ENCODE results near the gene NFIA.

The NFIA gene

GRCh38 chr1:61182049-61182448 lies 99.7 kb downstream of the NFIA start:
- H2AFZ ChIP-seq (ENCODE audit: insufficient read depth, low read length, poor library complexity), result no peak overlapping the region
- H2BK5ac ChIP-seq (ENCODE audit: low read depth, low read length, poor library complexity), result no peak overlapping the region
- H2BK120ac ChIP-seq (ENCODE audit: insufficient read depth, low read length, poor library complexity), result no peak overlapping the region
- DNase-seq, result no peak
- H3K4me1 ChIP-seq (ENCODE audit: control insufficient read depth in 1 of 2, insufficient read depth in 2 of 2, low read length in 2 of 2), result no peaks in the 10 kb centered on the region
- no peak overlapping the region for H3K9ac ChIP-seq (ENCODE audit: low read length)
- no peak overlapping the region for H3K4me2 ChIP-seq (ENCODE audit: low read length)
- no peak overlapping the region for H3K4me3 ChIP-seq (ENCODE audit: low read depth, low read length)
- H3K79me1 ChIP-seq (ENCODE audit: low read length), result no peaks in the 10 kb centered on the region
- no CpG with 5 or more reads among the region's 2 CpGs for WGBS (ENCODE audit: extremely low coverage, insufficient coverage, insufficient read length)
- no peak overlapping the region for H3K18ac ChIP-seq (ENCODE audit: low read length)
- no peak overlapping the region for H3K4ac ChIP-seq (ENCODE audit: low read depth, low read length)
- H3K79me2 ChIP-seq (ENCODE audit: control insufficient read depth, insufficient read depth, low read length, poor library complexity), result no peaks in the 10 kb centered on the region
- no peak overlapping the region for H3K23ac ChIP-seq (ENCODE audit: low read length)
- no peak overlapping the region for H2BK12ac ChIP-seq (ENCODE audit: low read length)
- no peaks in the 10 kb centered on the region for H3K36me3 ChIP-seq (ENCODE audit: control insufficient read depth in 1 of 2, insufficient read depth in 2 of 2, low read length in 2 of 2)
- H4K91ac ChIP-seq (ENCODE audit: low read depth, low read length), result no peak overlapping the region
- no peak overlapping the region for H2AK5ac ChIP-seq (ENCODE audit: low read length)
- H4K8ac ChIP-seq (ENCODE audit: low read depth, low read length), result no peak overlapping the region
- H3K9me3 ChIP-seq (ENCODE audit: insufficient read depth, low read depth, low read length), result no peaks in the 10 kb centered on the region
- no peak overlapping the region for H4K12ac ChIP-seq (ENCODE audit: low read depth, low read length)
- no peak overlapping the region for H3K27ac ChIP-seq (ENCODE audit: low read depth, low read length)
- no peaks in the 10 kb centered on the region for H3K27me3 ChIP-seq (ENCODE audit: insufficient read depth, low read length)
- no peak overlapping the region for H3K14ac ChIP-seq (ENCODE audit: low read length)

GRCh38 chr1:61182480-61182879 lies 100.1 kb downstream of the NFIA start:
- Histone ChIP-seq H2BK12ac (ENCODE audit: low read length) (no peak overlapping the region), H2BK120ac (ENCODE audit: insufficient read depth, low read length, poor library complexity) (no peak overlapping the region), H3K4me1 (ENCODE audit: control insufficient read depth in 1 of 2, insufficient read depth in 2 of 2, low read length in 2 of 2) (no peaks in the 10 kb centered on the region), H3K79me2 (ENCODE audit: control insufficient read depth, insufficient read depth, low read length, poor library complexity) (no peaks in the 10 kb centered on the region), H4K12ac (ENCODE audit: low read depth, low read length) (no peak overlapping the region), H2AFZ (ENCODE audit: insufficient read depth, low read length, poor library complexity) (no peak overlapping the region), H3K27me3 (ENCODE audit: insufficient read depth, low read length) (no peaks in the 10 kb centered on the region), H2BK5ac (ENCODE audit: low read depth, low read length, poor library complexity) (no peak overlapping the region), H3K23ac (ENCODE audit: low read length) (no peak overlapping the region), H4K91ac (ENCODE audit: low read depth, low read length) (no peak overlapping the region), H4K8ac (ENCODE audit: low read depth, low read length) (no peak overlapping the region), H3K79me1 (ENCODE audit: low read length) (no peaks in the 10 kb centered on the region), H3K9ac (ENCODE audit: low read length) (no peak overlapping the region), H2AK5ac (ENCODE audit: low read length) (no peak overlapping the region), H3K36me3 (ENCODE audit: control insufficient read depth in 1 of 2, insufficient read depth in 2 of 2, low read length in 2 of 2) (no peaks in the 10 kb centered on the region), H3K9me3 (ENCODE audit: insufficient read depth, low read depth, low read length) (no peaks in the 10 kb centered on the region), H3K4me2 (ENCODE audit: low read length) (no peak overlapping the region), H3K14ac (ENCODE audit: low read length) (no peak overlapping the region), H3K4ac (ENCODE audit: low read depth, low read length) (no peak overlapping the region), H3K18ac (ENCODE audit: low read length) (no peak overlapping the region), H3K4me3 (ENCODE audit: low read depth, low read length) (no peak overlapping the region), H3K27ac (ENCODE audit: low read depth, low read length) (no peak overlapping the region)
- DNase-seq, result no peak
- WGBS (ENCODE audit: extremely low coverage, insufficient coverage, insufficient read length), result no CpG with 5 or more reads among the region's 3 CpGs

- H2BK5ac ChIP-seq (ENCODE audit: low read depth, low read length, poor library complexity), result no peak overlapping the region
- H2BK12ac ChIP-seq (ENCODE audit: low read length), result no peak overlapping the region
- H2BK120ac ChIP-seq (ENCODE audit: insufficient read depth, low read length, poor library complexity), result no peak overlapping the region
- H3K36me3 ChIP-seq (ENCODE audit: control insufficient read depth in 1 of 2, insufficient read depth in 2 of 2, low read length in 2 of 2), result no peaks in the 10 kb centered on the region
- no peak overlapping the region for H4K91ac ChIP-seq (ENCODE audit: low read depth, low read length)
- H3K4ac ChIP-seq (ENCODE audit: low read depth, low read length), result no peak overlapping the region
- no peak overlapping the region for H3K14ac ChIP-seq (ENCODE audit: low read length)
- no peaks in the 10 kb centered on the region for H3K9me3 ChIP-seq (ENCODE audit: insufficient read depth, low read depth, low read length)
- no peak overlapping the region for H3K23ac ChIP-seq (ENCODE audit: low read length)
- no peak overlapping the region for H2AFZ ChIP-seq (ENCODE audit: insufficient read depth, low read length, poor library complexity)
- H2AK5ac ChIP-seq (ENCODE audit: low read length), result no peak overlapping the region
- H3K27ac ChIP-seq (ENCODE audit: low read depth, low read length), result no peak overlapping the region
- H3K4me1 ChIP-seq (ENCODE audit: control insufficient read depth in 1 of 2, insufficient read depth in 2 of 2, low read length in 2 of 2), result no peaks in the 10 kb centered on the region
- H3K18ac ChIP-seq (ENCODE audit: low read length), result no peak overlapping the region
- no peak overlapping the region for H3K4me3 ChIP-seq (ENCODE audit: low read depth, low read length)
- H4K12ac ChIP-seq (ENCODE audit: low read depth, low read length), result no peak overlapping the region
- H4K8ac ChIP-seq (ENCODE audit: low read depth, low read length), result no peak overlapping the region
- no peak overlapping the region for H3K9ac ChIP-seq (ENCODE audit: low read length)
- no CpG with 5 or more reads among the region's 9 CpGs for WGBS (ENCODE audit: extremely low coverage, insufficient coverage, insufficient read length)
- no peaks in the 10 kb centered on the region for H3K79me2 ChIP-seq (ENCODE audit: control insufficient read depth, insufficient read depth, low read length, poor library complexity)
- no peak for DNase-seq
- no peak overlapping the region for H3K4me2 ChIP-seq (ENCODE audit: low read length)
- H3K79me1 ChIP-seq (ENCODE audit: low read length), result no peaks in the 10 kb centered on the region
- no peaks in the 10 kb centered on the region for H3K27me3 ChIP-seq (ENCODE audit: insufficient read depth, low read length)
Measured at GRCh38 chr1:61183471-61184039, 101.2 kb downstream of the NFIA start.

GRCh38 chr1:61184040-61184713 lies 101.8 kb downstream of the NFIA start:
- no peaks in the 10 kb centered on the region for H3K36me3 ChIP-seq (ENCODE audit: control insufficient read depth in 1 of 2, insufficient read depth in 2 of 2, low read length in 2 of 2)
- H3K4me2 ChIP-seq (ENCODE audit: low read length), result no peak overlapping the region
- no peak overlapping the region for H3K14ac ChIP-seq (ENCODE audit: low read length)
- H3K79me2 ChIP-seq (ENCODE audit: control insufficient read depth, insufficient read depth, low read length, poor library complexity), result no peaks in the 10 kb centered on the region
- H2BK5ac ChIP-seq (ENCODE audit: low read depth, low read length, poor library complexity), result no peak overlapping the region
- no peak overlapping the region for H2BK120ac ChIP-seq (ENCODE audit: insufficient read depth, low read length, poor library complexity)
- no peaks in the 10 kb centered on the region for H3K9me3 ChIP-seq (ENCODE audit: insufficient read depth, low read depth, low read length)
- no peak overlapping the region for H4K91ac ChIP-seq (ENCODE audit: low read depth, low read length)
- H3K4me1 ChIP-seq (ENCODE audit: control insufficient read depth in 1 of 2, insufficient read depth in 2 of 2, low read length in 2 of 2), result no peaks in the 10 kb centered on the region
- no peaks in the 10 kb centered on the region for H3K27me3 ChIP-seq (ENCODE audit: insufficient read depth, low read length)
- no peak overlapping the region for H4K12ac ChIP-seq (ENCODE audit: low read depth, low read length)
- no peak overlapping the region for H3K18ac ChIP-seq (ENCODE audit: low read length)
- H2AK5ac ChIP-seq (ENCODE audit: low read length), result no peak overlapping the region
- peak in 1 of 2 donors; percentile 3 for DNase-seq
- H3K79me1 ChIP-seq (ENCODE audit: low read length), result no peaks in the 10 kb centered on the region
- H3K27ac ChIP-seq (ENCODE audit: low read depth, low read length), result no peak overlapping the region
- no peak overlapping the region for H3K23ac ChIP-seq (ENCODE audit: low read length)
- no peak overlapping the region for H3K4me3 ChIP-seq (ENCODE audit: low read depth, low read length)
- no peak overlapping the region for H3K4ac ChIP-seq (ENCODE audit: low read depth, low read length)
- H4K8ac ChIP-seq (ENCODE audit: low read depth, low read length), result no peak overlapping the region
- no peak overlapping the region for H2AFZ ChIP-seq (ENCODE audit: insufficient read depth, low read length, poor library complexity)
- no peak overlapping the region for H3K9ac ChIP-seq (ENCODE audit: low read length)
- no CpG with 5 or more reads among the region's 17 CpGs for WGBS (ENCODE audit: extremely low coverage, insufficient coverage, insufficient read length)
- H2BK12ac ChIP-seq (ENCODE audit: low read length), result no peak overlapping the region

Measured in trophoblast cell (in vitro differentiated cells and primary cell).